Astrocyte of the spinal cord (primary cell): ENCODE data around the gene U2AF1.
"Not testable (repeated sequence)": the region's sequence is repeated elsewhere in the genome, so short reads cannot be mapped to it uniquely, and the experiment has no call there.

Source experiments
- DNase-seq: peaks from one replicate; pipeline ENCODE4 v3.0.0; 2011; ENCODE audit warnings: low read depth, low spot score
- H3K4me3 ChIP-seq: 2 replicates; pipeline ENCODE4 v1.5.1; 2011; ENCODE audit warnings: low read depth, mild to moderate bottlenecking, low read length, moderate library complexity
- in situ Hi-C: cut with HindIII; loops from 2 replicates; pipeline ENCODE4 v1.10.0; 2017; ENCODE audit warnings: low sequenced_read_pairs

Gene U2AF1

DNA sequence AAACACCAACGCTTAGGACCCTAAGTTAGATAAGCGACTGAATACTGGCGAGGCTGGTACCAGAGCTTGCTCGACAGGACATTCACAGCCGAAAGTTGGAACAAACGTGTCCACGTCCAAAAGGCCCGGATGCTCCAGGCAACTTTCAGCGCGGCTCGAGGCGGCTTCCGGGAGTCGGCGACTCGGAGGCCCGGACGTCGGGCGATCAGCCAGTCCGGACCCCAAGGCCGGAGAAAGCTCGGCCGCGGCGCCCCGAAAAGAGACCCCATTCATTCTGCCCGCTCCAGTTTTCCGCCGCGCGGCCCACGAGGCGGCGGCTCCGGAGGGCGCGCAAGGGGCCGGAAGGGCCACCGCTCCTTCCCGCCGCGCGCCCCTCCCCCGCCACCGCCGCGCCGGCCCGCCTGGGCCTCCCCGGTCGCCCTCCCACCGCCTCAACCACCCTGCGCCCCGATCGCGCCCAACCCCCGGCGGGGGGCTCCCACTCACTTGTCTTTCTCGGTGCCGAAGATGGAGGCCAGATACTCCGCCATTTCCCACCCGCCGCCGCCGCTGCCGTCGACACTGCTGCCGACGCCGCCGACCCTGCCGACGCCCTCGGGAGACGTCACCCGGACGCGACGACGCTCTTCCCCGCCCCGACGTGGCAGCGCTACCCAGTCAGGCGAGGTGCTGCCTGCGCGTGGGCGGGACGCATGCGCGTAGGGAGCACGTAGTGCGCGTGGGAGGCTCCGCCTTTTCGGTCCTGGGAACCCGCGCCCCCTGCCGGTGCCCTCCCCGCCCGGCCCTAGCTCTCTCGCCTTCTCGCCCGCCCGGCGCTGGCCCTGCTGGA lies at the start of gene U2AF1:
TSS of gene U2AF1 (minus strand) at position 606 of the 829 bp plus-strand sequence. CDS start at position 530, 76 bp downstream.
- DNase-seq, H3K4me3 ChIP-seq, in situ Hi-C loops: not testable (repeated sequence)

DNA sequence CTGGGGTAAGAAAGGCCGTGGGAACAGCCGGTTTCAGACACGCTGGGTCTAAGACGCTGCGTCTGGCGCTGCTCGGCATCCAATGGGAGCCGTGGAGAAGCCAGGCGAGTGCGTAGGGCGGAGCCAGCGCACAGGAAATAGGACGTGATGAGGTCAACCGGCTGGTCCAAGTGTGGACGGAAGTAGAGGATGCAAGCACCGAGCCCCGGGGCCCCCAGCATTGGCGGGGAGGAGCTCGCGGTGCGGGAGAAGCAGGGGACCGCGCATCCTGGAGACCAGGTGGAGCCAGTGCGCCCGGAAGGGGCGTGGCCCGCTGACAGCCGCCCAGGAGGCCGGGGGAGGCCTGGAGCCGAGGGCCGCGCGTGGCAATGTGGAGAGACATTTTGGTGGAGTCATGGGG lies 46.2 kb upstream of the U2AF1 start:
- DNase-seq, in situ Hi-C loops, H3K4me3 ChIP-seq: not testable (repeated sequence)

DNA sequence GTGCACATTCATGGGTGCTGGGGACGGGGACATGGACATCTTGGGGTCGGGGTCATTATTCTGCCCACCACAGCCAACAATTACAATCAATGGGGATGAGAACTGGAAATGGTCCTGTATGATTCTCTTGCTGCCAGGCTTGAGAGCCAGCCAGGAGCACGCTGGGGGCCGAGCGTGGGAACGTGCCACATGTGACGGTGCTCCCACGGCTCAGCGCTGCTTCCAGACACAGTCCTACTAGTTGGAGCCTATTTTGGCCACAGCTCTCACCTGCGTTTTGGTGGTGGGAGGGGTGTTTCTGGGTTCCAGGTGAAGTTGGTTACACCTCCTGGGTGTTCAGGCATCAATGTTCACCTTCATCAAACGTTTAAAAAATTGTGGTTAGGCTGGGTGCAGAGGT lies 42.0 kb upstream of the U2AF1 start:
- in situ Hi-C loops, DNase-seq, H3K4me3 ChIP-seq: not testable (repeated sequence)

- H3K4me3 ChIP-seq, in situ Hi-C loops, DNase-seq: not testable (repeated sequence)
These were observed 40.6 kb upstream of the U2AF1 start for GRCh38 chr21:43147999-43148398.

- H3K4me3 ChIP-seq, DNase-seq, in situ Hi-C loops: not testable (repeated sequence)
These were observed 39.3 kb upstream of the U2AF1 start for GRCh38 chr21:43146637-43147036.

DNA sequence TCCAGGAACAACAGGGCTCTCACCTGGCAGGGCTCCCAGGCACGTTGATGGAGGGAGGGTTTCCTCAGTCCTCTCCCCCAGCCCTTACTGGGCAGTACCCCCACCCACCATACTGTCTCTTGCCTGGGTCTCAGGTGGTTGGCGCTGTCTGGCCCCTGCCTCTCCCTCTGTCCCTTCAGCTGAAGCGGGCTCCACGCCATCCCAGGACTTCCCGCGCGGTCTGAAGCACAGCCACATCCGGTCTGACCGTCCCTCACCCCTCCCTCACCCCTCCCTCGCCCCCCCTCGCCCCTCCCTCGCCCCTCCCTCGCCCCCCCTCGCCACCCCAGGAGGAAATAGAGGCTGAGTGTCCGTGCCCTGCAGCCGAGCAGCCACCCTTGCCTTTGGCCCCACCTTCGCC lies 34.0 kb upstream of the U2AF1 start:
- H3K4me3 ChIP-seq, in situ Hi-C loops, DNase-seq: not testable (repeated sequence)

DNA sequence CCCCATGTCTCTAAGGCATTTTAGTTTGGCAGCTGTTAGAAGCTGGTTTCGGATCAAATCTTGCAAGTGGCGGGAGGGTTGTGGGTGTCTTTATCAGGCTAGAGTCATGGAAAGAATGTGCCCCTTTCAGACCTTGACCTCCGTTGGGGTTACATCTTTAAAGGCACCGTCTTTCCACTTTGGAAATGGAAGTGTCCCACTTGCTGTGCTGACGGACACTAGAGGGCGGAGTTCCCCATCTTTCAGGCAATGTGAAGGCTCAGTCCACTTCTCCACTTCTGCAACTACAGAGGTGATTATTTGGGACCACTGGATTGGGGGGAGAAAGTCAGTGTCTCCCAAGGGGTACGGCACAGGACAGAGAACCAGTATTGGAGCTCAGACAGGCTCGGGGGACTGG lies 31.6 kb upstream of the U2AF1 start:
- H3K4me3 ChIP-seq, in situ Hi-C loops, DNase-seq: not testable (repeated sequence)

DNA sequence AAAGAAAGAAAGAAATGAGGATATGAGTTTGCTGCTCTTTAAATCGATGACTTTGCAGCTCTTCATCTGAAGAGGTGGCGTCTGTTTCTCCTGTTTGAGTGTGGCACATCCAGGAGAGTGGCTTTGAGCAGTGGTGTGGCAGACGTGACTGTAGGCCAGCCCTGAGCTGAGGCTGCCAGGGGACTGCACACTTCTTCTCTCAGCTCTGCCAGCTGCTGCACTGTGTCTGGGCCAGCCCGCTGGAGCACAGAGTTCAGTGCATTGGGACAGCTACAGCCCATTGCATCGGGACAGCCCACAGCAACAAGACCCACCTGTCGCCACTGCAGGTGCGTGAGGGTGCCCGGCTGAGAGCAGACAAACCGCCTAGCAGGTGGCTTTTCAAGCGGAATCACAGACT lies 27.1 kb upstream of the U2AF1 start:
- in situ Hi-C loops, H3K4me3 ChIP-seq, DNase-seq: not testable (repeated sequence)

GRCh38 chr21:43130094-43130493 lies 22.7 kb upstream of the U2AF1 start:
- in situ Hi-C loops, H3K4me3 ChIP-seq, DNase-seq: not testable (repeated sequence)

DNA sequence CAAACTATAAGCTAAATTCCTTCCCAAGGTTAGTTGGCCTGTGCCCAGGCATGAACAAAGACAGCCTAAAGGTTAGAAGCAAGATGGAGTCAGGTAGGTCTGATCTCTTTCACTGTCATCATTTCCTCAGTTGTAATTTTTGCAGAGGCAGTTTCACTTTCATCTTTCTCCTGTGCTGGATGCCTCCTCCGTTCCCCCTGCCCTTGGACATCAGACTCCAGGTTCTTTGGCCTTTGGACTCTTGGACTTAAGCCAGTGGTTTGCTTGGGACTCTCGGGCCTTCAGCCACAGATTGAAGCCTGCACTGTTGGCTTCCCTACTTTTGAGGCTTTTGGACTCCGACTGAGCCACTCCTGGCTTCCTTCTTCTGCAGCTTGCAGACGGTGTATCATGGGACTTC lies 8.6 kb upstream of the U2AF1 start:
- H3K4me3 ChIP-seq, DNase-seq, in situ Hi-C loops: not testable (repeated sequence)

GRCh38 chr21:43114483-43114882 lies 7.1 kb upstream of the U2AF1 start:
- H3K4me3 ChIP-seq, DNase-seq, in situ Hi-C loops: not testable (repeated sequence)

- H3K4me3 ChIP-seq, in situ Hi-C loops, DNase-seq: not testable (repeated sequence)
These were observed 1.6 kb upstream of the U2AF1 start for GRCh38 chr21:43109006-43109405.

- in situ Hi-C loops, DNase-seq, H3K4me3 ChIP-seq: not testable (repeated sequence)
These were observed 807 bp upstream of the U2AF1 start for GRCh38 chr21:43108177-43108576.

DNA sequence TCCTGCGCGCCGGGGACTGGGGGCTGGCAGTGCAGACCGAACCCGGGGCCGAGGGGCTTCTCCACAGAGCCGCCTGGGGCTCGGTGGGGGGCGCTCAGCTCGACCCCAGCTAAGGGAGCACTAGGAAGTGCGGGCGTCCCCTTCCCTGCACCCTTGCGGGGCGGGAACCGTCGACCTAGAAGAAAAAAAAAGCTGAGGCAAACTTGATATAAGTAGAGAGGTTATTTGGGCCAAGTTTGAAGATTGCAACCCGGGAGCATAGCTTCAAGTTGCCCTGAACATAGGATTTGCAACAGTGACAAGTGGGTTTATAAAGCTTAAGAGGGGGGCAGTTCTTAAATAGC lies 396 bp upstream of the U2AF1 start:
- DNase-seq, H3K4me3 ChIP-seq, in situ Hi-C loops: not testable (repeated sequence)

- DNase-seq, H3K4me3 ChIP-seq, in situ Hi-C loops: not testable (repeated sequence)
These were observed 2.7 kb downstream of the U2AF1 start for GRCh38 chr21:43104642-43105041.

- DNase-seq, H3K4me3 ChIP-seq, in situ Hi-C loops: not testable (repeated sequence)
These were observed 5.1 kb downstream of the U2AF1 start for GRCh38 chr21:43102281-43102680.

DNA sequence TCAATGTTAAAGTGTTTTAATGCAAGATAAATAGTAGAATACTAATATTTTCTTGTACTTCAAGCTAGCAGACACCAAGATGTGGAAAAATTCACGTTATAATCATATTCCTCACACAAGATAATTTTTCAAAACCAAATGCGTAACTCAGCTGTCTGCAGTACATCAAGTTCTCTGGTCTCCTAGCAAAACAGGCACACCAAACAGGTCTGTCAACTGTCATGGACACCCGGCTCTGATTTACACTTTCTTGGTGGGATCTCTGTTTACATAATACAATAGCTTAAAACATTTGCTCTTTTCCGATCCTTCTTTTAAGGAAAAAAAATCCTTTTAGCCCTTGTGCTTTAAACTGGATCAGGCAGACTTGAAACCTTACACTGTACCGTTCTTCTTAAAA lies 5.7 kb downstream of the U2AF1 start:
- H3K4me3 ChIP-seq, in situ Hi-C loops, DNase-seq: not testable (repeated sequence)

GRCh38 chr21:43101000-43101399 lies 6.4 kb downstream of the U2AF1 start:
- in situ Hi-C loops, DNase-seq, H3K4me3 ChIP-seq: not testable (repeated sequence)
